Naive B cell (primary cell): ENCODE data around the gene PLPPR3. TPM values are rescaled to one million over a fixed set of nuclear protein-coding genes. Genes with fewer than 3 reads are reported as not detected.
A peak's percentile ranks its signal among the peaks of the same experiment; 100 is the strongest.

Source experiments
- ATAC-seq, 2 donors: fragments of 150-1000 bp; cut with Tn5 transposase; 2 replicates each; pipeline ENCODE4 v1.10.0; 2021; ENCODE audit warnings: low read depth in 2 of 2, mild to moderate bottlenecking in 2 of 2, moderate library complexity in 2 of 2
- DNase-seq: peaks from one replicate; pipeline ENCODE4 v3.0.0; 2022
- H3K27ac Mint-ChIP-seq, 6 donors: one replicate each; pipeline ENCODE4 v1.8.0; 2020 to 2022; ENCODE audit warnings: mild to moderate bottlenecking in 6 of 6, mixed read lengths in 6 of 6, moderate library complexity in 5 of 6, inconsistent platforms in 2 of 6
- H3K27me3 Mint-ChIP-seq, 3 donors: one replicate each; pipeline ENCODE4 v1.8.0; 2021 to 2022; ENCODE audit warnings: mixed read lengths in 3 of 3, mild to moderate bottlenecking in 1 of 3
- H3K36me3 Mint-ChIP-seq, 2 donors: one replicate each; pipeline ENCODE4 v1.8.0; 2020 to 2022; ENCODE audit warnings: mixed read lengths in 2 of 2, inconsistent platforms in 1 of 2, mild to moderate bottlenecking in 1 of 2
- H3K4me1 Mint-ChIP-seq, 3 donors: one replicate each; pipeline ENCODE4 v1.8.0; 2020 to 2022; ENCODE audit warnings: mixed read lengths in 3 of 3, inconsistent platforms in 1 of 3, mild to moderate bottlenecking in 1 of 3, moderate library complexity in 1 of 3
- H3K4me3 Mint-ChIP-seq, 8 donors: one replicate each; pipeline ENCODE4 v1.8.0; 2020 to 2022; ENCODE audit warnings: mild to moderate bottlenecking in 8 of 8, mixed read lengths in 8 of 8, moderate library complexity in 8 of 8, inconsistent platforms in 2 of 8
- H3K9me3 Mint-ChIP-seq, 7 donors: one replicate each; pipeline ENCODE4 v1.8.0; 2020 to 2022; ENCODE audit warnings: mixed read lengths in 7 of 7, mild to moderate bottlenecking in 5 of 7, inconsistent platforms in 2 of 7, moderate library complexity in 1 of 7
- polyA plus RNA-seq, 6 donors: library from polyadenylated mRNA; unstranded; fragments of 300-500 nt; fragmentation: Illumina TruSeq; gene quantifications; one replicate each; pipeline ENCODE4 v1.2.3, GENCODE V29; 2021; ENCODE audit warnings: low read depth in 6 of 6

Gene PLPPR3
- polyA plus RNA-seq, 6 donors from 2014 or later = not detected

GRCh38 chr19:814152-815078 is 7.3 kb downstream of the PLPPR3 start:
- Mint-ChIP-seq H3K36me3 (peaks cover 0 to 18% of the 10 kb centered on the region in 2 donors), H3K27me3 (no peaks in the 10 kb centered on the region), H3K4me3 (peak overlapping the region in 2 of 8 donors; percentile 29 to 72), H3K27ac (peak overlapping the region in 4 of 6 donors; percentile 4 to 83 (median 52)), H3K9me3 (peaks cover 0 to 13% (median 0%) of the 10 kb centered on the region in 7 donors), H3K4me1 (peaks cover 8 to 17% (median 13%) of the 10 kb centered on the region in 3 donors)
- no peak for DNase-seq
- ATAC-seq = no peak

DNA sequence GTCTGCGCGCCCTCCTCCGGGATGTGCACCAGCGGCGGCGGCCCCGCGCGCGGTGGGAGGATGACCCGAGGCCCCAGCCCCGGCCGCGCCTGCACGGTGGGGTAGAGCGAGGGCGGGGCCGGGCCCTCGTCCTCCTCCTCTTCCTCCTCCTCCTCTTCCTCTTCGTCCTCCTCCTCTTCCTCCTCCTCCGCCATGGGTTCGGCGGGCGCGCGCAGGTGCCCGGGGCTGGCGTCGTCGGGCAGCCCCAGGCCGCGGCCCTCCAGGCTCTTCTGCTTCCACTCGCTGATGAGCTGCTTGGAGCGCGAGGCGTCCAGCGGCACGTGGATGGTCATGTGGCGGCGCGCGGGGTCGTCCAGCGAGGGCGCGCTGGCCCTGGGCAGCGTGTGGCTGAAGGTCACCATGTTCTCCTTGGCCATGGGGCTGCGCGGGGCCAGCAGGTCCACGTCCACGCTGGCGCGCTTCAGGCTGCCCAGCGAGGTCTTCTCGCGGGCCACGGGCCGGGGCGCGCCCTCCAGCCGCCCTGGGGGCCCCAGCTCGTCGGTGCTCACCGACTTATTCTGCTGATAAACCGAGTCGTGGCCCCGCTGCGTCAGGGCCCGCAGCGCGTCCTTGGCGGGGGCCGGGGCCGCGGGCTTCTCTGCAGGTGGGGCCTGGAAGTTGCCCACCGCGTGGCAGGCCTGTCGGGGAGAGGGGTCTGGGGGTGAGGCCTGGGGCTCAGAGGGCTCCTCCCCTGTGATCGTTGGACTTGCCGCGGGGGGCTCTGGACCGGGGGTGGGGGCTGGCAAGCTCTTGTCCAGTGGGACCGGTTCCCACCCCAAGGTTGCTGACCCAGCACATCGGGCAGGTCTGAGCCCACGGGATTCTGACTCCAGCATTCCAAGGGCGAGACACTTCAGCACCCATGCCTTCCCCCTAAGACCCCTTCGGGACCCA is 8.3 kb downstream of the PLPPR3 start:
- peaks cover 8 to 17% (median 13%) of the 10 kb centered on the region in 3 donors for H3K4me1 Mint-ChIP-seq
- no peak overlapping the region for H3K4me3 Mint-ChIP-seq
- peaks cover 0 to 13% (median 0%) of the 10 kb centered on the region in 7 donors for H3K9me3 Mint-ChIP-seq
- peaks cover 0 to 18% of the 10 kb centered on the region in 2 donors for H3K36me3 Mint-ChIP-seq
- peak overlapping the region in 3 of 6 donors; percentile 33 to 83 (median 71) for H3K27ac Mint-ChIP-seq
- ATAC-seq = no peak
- no peaks in the 10 kb centered on the region for H3K27me3 Mint-ChIP-seq
- no peak for DNase-seq

DNA sequence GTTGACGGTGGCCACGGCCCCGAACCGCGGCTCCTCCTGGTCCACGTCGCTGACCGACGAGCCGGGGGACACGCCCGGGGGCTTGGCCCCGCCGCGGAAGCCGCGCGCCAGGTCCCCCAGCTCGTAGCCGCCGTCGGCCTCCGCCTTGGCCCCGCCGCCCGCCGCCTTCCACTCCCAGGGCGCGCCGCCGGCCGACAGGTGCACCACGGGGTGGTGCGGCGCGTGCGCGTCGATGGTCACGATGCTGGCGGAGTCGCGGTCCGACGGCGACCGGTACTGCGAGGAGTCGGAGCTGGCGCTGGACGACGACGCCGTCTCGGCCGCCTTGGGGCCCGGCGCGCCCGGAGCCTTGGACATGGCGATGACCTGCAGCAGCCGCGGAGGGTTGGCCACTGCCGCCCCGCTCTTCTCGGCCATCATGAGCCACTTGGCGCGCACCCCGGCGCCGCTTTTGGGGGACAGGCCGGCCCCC is 9.0 kb downstream of the PLPPR3 start:
- H3K4me3 Mint-ChIP-seq = no peak overlapping the region
- H3K36me3 Mint-ChIP-seq = peaks cover 0 to 20% of the 10 kb centered on the region in 2 donors
- no peak for ATAC-seq
- DNase-seq = no peak
- H3K4me1 Mint-ChIP-seq = peaks cover 8 to 18% (median 14%) of the 10 kb centered on the region in 3 donors
- H3K27ac Mint-ChIP-seq = no peak overlapping the region
- H3K9me3 Mint-ChIP-seq = peaks cover 0 to 13% (median 0%) of the 10 kb centered on the region in 7 donors
- H3K27me3 Mint-ChIP-seq = no peaks in the 10 kb centered on the region

DNA sequence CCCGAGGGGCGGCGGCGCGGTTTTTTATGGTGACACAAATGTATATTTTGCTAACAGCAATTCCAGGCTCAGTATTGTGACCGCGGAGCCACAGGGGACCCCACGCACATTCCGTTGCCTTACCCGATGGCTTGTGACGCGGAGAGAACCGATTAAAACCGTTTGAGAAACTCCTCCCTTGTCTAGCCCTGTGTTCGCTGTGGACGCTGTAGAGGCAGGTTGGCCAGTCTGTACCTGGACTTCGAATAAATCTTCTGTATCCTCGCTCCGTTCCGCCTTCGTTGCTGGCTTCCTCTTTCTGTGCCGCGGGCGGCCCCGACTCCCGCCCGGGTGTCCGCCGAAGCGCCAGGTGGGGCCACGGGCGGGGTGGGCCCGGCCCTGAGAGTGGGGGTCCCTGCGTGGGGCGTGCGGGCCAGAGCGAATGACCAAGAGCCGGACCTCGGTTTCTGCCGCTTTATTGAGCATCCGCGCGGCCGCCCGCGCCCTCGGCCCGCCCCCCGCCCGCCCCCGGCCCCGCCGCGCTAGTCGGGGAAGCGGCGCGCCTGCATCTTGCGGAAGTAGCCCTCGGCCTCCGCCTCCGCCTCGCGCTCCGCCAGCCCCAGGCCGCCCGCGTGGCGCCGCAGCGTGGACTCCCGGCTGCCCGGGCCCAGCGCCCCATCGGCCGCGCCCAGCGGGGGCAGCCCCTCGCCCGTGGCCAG is 9.6 kb downstream of the PLPPR3 start:
- H3K4me1 Mint-ChIP-seq = peaks cover 11 to 21% (median 20%) of the 10 kb centered on the region in 3 donors
- peak overlapping the region in 1 of 6 donors; percentile 56 for H3K27ac Mint-ChIP-seq
- no peak for ATAC-seq
- H3K4me3 Mint-ChIP-seq = no peak overlapping the region
- peaks cover 0 to 25% of the 10 kb centered on the region in 2 donors for H3K36me3 Mint-ChIP-seq
- no peaks in the 10 kb centered on the region for H3K27me3 Mint-ChIP-seq
- no peak for DNase-seq
- peaks cover 0 to 13% (median 0%) of the 10 kb centered on the region in 7 donors for H3K9me3 Mint-ChIP-seq

- DNase-seq (no peak), ATAC-seq (no peak)
- Mint-ChIP-seq H3K27ac (peak overlapping the region in 3 of 6 donors; percentile 39 to 56 (median 47)), H3K4me3 (no peak overlapping the region), H3K36me3 (peaks cover 0 to 21% of the 10 kb centered on the region in 2 donors), H3K4me1 (peaks cover 13 to 17% (median 17%) of the 10 kb centered on the region in 3 donors), H3K27me3 (no peaks in the 10 kb centered on the region), H3K9me3 (peaks cover 0 to 9% (median 0%) of the 10 kb centered on the region in 7 donors)
Measured at GRCh38 chr19:811506-812048, 10.2 kb downstream of the PLPPR3 start.

GRCh38 chr19:810883-811489 is 10.8 kb downstream of the PLPPR3 start:
- no peak for DNase-seq
- Mint-ChIP-seq H3K4me1 (peaks cover 9 to 14% (median 11%) of the 10 kb centered on the region in 3 donors), H3K9me3 (peaks cover 0 to 4% (median 0%) of the 10 kb centered on the region in 7 donors), H3K27me3 (no peaks in the 10 kb centered on the region), H3K4me3 (no peak overlapping the region), H3K27ac (peak overlapping the region in 3 of 6 donors; percentile 39 to 56 (median 47)), H3K36me3 (peaks cover 0 to 15% of the 10 kb centered on the region in 2 donors)
- peak in 1 of 2 donors; percentile 8 for ATAC-seq

DNA sequence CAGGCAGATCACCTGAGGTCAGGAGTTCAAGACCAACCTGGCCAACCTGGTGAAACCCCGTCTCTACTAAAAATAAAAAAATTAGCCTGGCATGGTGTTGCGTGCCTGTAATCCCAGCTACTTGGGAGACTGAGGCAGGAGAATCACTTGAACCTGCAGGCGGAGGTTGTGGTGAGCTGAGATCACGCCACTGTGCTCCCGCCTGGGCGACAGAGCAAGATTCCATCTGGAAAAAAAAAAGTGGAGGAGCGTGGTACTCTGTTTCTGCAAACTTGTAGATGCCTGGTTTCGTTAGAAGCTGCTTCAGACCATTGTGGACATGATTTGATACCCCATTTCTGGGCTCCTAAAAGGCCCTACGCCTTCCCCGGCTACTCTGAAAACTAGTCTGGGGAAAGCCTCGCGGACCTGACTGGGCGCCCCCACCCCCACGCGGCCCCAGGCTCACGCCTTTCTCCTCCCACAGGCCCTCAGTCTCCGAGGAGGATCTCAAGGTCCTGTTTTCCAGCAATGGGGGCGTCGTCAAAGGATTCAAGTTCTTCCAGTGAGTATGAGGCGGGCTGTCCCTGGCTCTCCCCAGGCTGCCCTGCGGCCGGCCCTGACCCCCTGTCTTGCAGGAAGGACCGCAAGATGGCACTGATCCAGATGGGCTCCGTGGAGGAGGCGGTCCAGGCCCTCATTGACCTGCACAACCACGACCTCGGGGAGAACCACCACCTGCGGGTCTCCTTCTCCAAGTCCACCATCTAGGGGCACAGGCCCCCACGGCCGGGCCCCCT is 11.5 kb downstream of the PLPPR3 start:
- DNase-seq = no peak
- no peak for ATAC-seq
- Mint-ChIP-seq H3K36me3 (peaks cover 0 to 9% of the 10 kb centered on the region in 2 donors), H3K9me3 (no peaks in the 10 kb centered on the region), H3K4me1 (peaks cover 6 to 14% (median 7%) of the 10 kb centered on the region in 3 donors), H3K27ac (peak overlapping the region in 1 of 6 donors; percentile 11), H3K4me3 (peak overlapping the region in 1 of 8 donors; percentile 24), H3K27me3 (no peaks in the 10 kb centered on the region)

- no peaks in the 10 kb centered on the region for H3K9me3 Mint-ChIP-seq
- peaks cover 0 to 11% of the 10 kb centered on the region in 2 donors for H3K36me3 Mint-ChIP-seq
- H3K4me1 Mint-ChIP-seq = peaks cover 6 to 13% (median 7%) of the 10 kb centered on the region in 3 donors
- DNase-seq (no peak), ATAC-seq (no peak)
- no peaks in the 10 kb centered on the region for H3K27me3 Mint-ChIP-seq
- no peak overlapping the region for H3K27ac Mint-ChIP-seq
- H3K4me3 Mint-ChIP-seq = no peak overlapping the region
Measured at GRCh38 chr19:808423-808775, 13.4 kb downstream of the PLPPR3 start.

DNA sequence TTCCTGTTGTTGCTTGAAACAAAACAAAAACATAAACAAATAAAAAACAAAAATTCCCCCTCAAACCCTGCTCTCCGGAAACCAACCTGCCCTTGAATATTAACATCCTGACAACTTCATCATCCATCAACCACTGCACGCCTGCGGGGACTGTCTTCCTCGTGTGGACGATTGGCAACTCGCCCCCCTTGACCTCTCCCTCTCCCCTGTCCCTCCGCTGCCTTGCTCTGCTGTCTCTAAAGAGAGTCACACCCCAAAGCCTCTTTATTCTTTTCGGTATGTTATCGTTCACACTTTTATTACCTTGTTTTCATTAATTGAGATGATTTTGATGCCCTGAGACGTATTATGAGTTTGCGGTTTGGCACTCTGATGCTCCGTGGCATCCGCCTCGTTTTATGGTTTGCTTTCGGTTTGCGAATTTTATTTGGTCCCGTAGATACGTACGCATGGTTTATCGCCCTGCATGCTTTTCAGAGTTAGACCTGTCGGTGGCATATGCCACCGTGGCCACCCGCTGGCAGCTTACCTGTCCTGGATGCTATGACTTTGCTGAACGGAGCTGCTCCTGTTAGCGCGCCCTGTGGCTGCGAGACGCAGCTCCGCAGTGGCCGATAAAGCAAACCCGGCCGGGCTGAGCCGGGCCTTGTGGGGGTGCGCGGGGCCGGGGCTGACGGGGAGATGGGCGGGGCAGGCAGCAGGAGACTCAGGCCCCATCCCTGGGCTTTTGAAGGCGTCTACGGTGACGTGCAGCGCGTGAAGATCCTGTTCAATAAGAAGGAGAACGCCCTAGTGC is 13.9 kb downstream of the PLPPR3 start:
- Mint-ChIP-seq H3K4me3 (peak overlapping the region in 3 of 8 donors; percentile 33 to 64 (median 45)), H3K9me3 (no peaks in the 10 kb centered on the region), H3K36me3 (peaks cover 0 to 16% of the 10 kb centered on the region in 2 donors), H3K4me1 (peaks cover 7 to 19% (median 11%) of the 10 kb centered on the region in 3 donors), H3K27ac (peak overlapping the region in 5 of 6 donors; percentile 37 to 87 (median 70)), H3K27me3 (no peaks in the 10 kb centered on the region)
- no peak for DNase-seq
- no peak for ATAC-seq

GRCh38 chr19:806815-807421 is 14.8 kb downstream of the PLPPR3 start:
- ATAC-seq (no peak), DNase-seq (no peak)
- Mint-ChIP-seq H3K27ac (peak overlapping the region in 1 of 6 donors; percentile 46), H3K27me3 (no peaks in the 10 kb centered on the region), H3K36me3 (peaks cover 0 to 16% of the 10 kb centered on the region in 2 donors), H3K4me3 (peak overlapping the region in 1 of 8 donors; percentile 64), H3K4me1 (peaks cover 15 to 26% (median 16%) of the 10 kb centered on the region in 3 donors), H3K9me3 (no peaks in the 10 kb centered on the region)
